HAP-1 (cell line): ENCODE data around the gene BAZ2A.
"Not testable (repeated sequence)": the region's sequence is repeated elsewhere in the genome, so short reads cannot be mapped to it uniquely, and the experiment has no call there.

Experiments
- DNase-seq, 2 experiments: peaks; one replicate each; pipeline ENCODE4 v3.0.0-alpha.2; 2016 to 2020; ENCODE audit warnings: low spot score in 2 of 2
- H3K27me3 ChIP-seq: fragments of 250-450 bp; sonication (Bioruptor Pico); 2 replicates; pipeline ENCODE4 v1.5.1; 2020; ENCODE audit warnings: low read depth, mild to moderate bottlenecking, moderate library complexity
- H3K36me3 ChIP-seq: fragments of 250-450 bp; sonication (Bioruptor Pico); replicated peaks from 2 replicates; pipeline ENCODE4 v1.5.1; 2020; ENCODE audit warnings: mild to moderate bottlenecking
- H3K4me1 ChIP-seq: fragments of 250-450 bp; sonication (Bioruptor Pico); 2 replicates; pipeline ENCODE4 v1.5.1; 2020; ENCODE audit warnings: mild to moderate bottlenecking
- H3K4me3 ChIP-seq: fragments of 250-450 bp; sonication (Bioruptor Pico); 2 replicates; pipeline ENCODE4 v1.5.1; 2020; ENCODE audit warnings: mild to moderate bottlenecking, moderate library complexity
- H3K9me3 ChIP-seq: fragments of 250-450 bp; sonication (Bioruptor Pico); 2 replicates; pipeline ENCODE4 v1.5.1; 2020; ENCODE audit warnings: mild to moderate bottlenecking, moderate library complexity
- in situ Hi-C: fragments of 300-500 bp; cut with MboI; formaldehyde crosslinking; loops from 3 replicates; pipeline ENCODE4 v1.14.3; 2020; ENCODE audit warnings: low sequenced_read_pairs, inconsistent platforms, mixed read lengths

Gene BAZ2A

DNA sequence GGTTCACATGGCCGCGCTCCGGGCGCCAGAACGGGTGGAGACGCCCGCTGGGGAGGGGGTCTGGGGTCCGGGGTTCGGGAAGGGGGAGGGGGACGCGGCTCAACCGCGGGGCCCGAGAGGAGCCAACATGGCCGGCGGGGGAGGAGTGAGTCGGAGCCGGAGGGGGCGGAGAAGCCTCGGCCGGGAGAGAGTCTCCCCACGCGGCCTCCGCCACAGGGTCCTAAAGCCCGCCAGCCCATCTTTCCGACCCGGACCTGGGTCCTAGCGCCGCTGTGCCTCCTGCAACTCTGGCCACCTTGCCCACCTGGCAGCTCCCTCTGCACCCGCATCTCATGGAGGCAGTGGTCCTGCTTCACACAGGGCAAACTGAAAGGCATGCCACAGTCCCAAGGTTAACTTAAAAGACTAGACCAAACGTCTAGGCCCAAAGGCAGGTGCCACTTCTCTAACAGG lies at the start of gene BAZ2A:
Gene BAZ2A, minus strand, starts transcription at position 147 of the 453 bp plus-strand sequence. CDS start 12,796 bp downstream, outside the sequence.
- peak within 1 kb of the TSS; percentile 95 for H3K4me3 ChIP-seq
- peak; percentile 80 to 91 for DNase-seq
- H3K9me3 ChIP-seq, result no peaks in the 10 kb centered on the region
- H3K4me1 ChIP-seq, result peaks cover 26% of the 10 kb centered on the region
- no peaks in the 10 kb centered on the region for H3K27me3 ChIP-seq
- in situ Hi-C loops, result no loop called here
- H3K36me3 ChIP-seq, result peaks cover 6% of the 10 kb centered on the region

DNA sequence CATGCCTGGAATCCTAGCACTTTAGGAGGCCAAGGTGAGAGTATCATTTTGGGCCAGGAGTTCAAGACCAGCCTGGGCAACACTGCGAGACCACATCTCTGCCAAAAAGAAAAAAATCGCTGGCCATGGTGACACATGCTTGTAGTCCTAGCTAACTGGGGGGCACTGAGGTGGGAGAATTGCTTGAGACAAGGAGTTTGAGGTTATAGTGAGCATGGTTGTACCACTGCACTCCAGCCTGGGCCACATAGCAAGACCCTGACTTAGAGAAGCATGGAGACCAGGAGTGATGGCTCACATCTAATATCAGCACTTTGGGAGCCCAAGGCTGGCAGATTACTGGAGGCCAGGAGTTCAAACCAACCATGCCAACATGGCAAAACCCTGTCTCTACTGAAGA lies 48.7 kb upstream of the BAZ2A start:
- Histone ChIP-seq H3K27me3 (no peaks in the 10 kb centered on the region), H3K4me3 (no peak overlapping the region), H3K9me3 (no peaks in the 10 kb centered on the region), H3K4me1 (peaks cover 31% of the 10 kb centered on the region), H3K36me3 (peaks cover 58% of the 10 kb centered on the region)
- in situ Hi-C loops, result no loop called here
- DNase-seq, result peak in 1 of 2 experiments; percentile 6

DNA sequence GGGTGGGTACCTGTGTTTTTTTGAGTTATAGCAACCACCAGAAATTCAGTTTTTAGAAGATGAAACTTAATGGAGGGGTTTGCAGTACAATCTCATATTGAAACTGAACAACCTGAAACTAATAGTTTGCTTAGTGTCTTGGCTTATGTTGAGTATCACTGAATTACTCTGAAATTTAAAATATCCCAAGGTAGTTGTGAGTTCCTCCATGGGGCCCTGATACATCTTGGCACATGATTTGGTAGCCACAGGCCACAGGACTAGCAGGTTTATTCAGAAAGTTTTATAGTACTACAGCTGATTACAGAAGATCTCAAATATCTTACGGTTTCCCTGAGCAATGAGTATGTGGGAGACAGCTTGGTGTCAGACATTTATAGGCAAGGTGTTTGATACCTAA lies 47.6 kb upstream of the BAZ2A start:
- DNase-seq, result peak in 1 of 2 experiments; percentile 4
- no peak overlapping the region for H3K4me3 ChIP-seq
- H3K4me1 ChIP-seq, result peaks cover 29% of the 10 kb centered on the region
- in situ Hi-C loops, result no loop called here
- H3K36me3 ChIP-seq, result peaks cover 59% of the 10 kb centered on the region
- no peaks in the 10 kb centered on the region for H3K27me3 ChIP-seq
- H3K9me3 ChIP-seq, result no peaks in the 10 kb centered on the region

DNA sequence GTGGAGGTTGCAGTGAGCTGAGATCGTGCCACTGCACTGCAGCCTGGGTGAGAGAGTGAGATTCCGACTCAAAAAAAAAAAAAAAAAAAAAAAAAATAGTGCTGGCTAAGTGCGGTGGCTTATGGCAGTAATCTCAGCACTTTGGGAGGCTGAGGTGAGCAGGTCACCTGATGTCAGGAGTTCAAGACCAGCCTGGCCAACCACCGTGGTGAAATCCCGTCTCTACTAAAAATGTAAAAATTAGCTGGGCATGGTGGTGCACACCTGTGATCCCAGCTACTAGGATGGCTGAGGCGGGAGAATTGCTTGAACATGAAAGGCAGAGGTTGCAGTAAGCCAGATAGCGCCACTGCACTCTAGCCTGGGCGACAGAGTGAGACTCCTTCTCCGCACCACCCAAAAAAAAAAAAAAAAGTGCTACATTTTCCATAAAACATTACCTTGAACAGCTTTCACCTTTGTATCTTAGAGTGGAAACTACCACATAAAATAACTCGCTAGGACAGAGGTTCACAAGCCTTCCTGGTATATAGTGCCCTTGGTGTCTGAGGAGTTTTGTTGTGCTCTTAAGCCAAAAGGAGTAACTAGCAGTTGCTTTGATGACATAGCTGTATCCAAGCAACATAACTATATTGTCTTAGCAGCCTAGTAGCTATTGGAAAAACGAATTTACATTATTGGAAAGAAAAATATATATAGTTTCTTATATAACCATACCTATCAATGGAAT lies 46.9 kb upstream of the BAZ2A start:
- Histone ChIP-seq H3K36me3 (peaks cover 59% of the 10 kb centered on the region), H3K4me1 (peaks cover 29% of the 10 kb centered on the region), H3K27me3 (no peaks in the 10 kb centered on the region), H3K4me3 (no peak overlapping the region), H3K9me3 (no peaks in the 10 kb centered on the region)
- in situ Hi-C loops, result no loop called here
- no peak for DNase-seq

DNA sequence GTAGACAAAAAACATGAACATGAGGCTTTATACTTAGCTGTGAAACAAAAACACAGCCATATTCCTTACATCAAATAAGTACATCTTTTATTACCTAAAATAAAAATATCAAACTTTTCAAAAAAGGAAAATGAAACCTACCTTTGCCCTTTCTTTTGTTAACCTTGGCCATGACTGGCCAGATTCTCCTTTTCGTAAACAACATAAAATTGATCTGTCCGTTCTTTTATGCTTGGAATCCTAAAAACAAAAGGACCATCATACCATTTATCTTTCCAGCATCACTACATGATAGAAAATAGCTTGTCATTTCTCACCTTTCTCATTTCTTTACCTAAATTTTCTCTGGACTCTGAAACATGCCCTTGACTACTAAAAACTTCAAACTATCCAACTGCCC lies 41.5 kb upstream of the BAZ2A start:
- no peaks in the 10 kb centered on the region for H3K9me3 ChIP-seq
- no peaks in the 10 kb centered on the region for H3K27me3 ChIP-seq
- H3K4me3 ChIP-seq, result no peak overlapping the region
- no peak for DNase-seq
- H3K36me3 ChIP-seq, result peaks cover 78% of the 10 kb centered on the region
- peaks cover 8% of the 10 kb centered on the region for H3K4me1 ChIP-seq
- in situ Hi-C loops, result no loop called here

DNA sequence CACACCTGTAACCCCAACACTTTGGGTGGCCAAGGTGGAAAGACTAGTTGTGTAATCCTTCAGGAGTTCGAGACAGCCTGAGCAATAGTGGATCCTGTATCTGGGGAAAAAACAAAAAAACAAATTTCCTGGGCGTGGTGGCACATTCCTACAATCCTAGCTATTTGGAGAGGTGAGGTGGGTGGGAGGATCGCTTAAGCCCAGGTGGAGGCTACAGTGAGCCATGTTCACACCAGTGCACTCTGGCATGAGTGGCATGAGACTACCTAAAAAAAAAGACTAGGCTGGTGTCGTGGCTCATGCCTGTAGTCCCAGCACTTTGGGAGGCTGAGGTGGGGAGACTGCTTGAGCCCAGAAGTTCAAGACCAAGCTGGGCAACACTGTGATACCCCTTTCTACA lies 40.7 kb upstream of the BAZ2A start:
- Histone ChIP-seq H3K9me3 (no peaks in the 10 kb centered on the region), H3K4me3 (no peak overlapping the region), H3K27me3 (no peaks in the 10 kb centered on the region), H3K4me1 (peaks cover 4% of the 10 kb centered on the region; the same call in 1 of the 2 replicates), H3K36me3 (peaks cover 80% of the 10 kb centered on the region)
- peak in 1 of 2 experiments; percentile 3 for DNase-seq
- in situ Hi-C loops, result no loop called here

DNA sequence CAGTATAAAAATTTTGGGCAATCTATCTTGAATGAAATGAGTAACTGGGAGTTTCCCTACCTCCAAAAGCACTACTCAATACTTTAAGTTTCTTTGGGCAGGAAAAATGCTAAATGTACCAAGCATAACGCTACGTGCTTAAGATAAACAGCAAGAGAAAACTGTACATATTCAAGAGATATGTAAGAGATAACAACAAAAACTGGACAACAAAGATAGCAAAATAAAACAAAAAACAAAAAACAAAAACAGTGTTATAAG lies 38.0 kb upstream of the BAZ2A start:
- no peak for DNase-seq
- H3K9me3 ChIP-seq, result no peaks in the 10 kb centered on the region
- H3K4me3 ChIP-seq, result no peak overlapping the region
- H3K27me3 ChIP-seq, result no peaks in the 10 kb centered on the region
- peaks cover 98% of the 10 kb centered on the region for H3K36me3 ChIP-seq
- peaks cover 4% of the 10 kb centered on the region; the same call in 1 of the 2 replicates for H3K4me1 ChIP-seq
- in situ Hi-C loops, result no loop called here

DNA sequence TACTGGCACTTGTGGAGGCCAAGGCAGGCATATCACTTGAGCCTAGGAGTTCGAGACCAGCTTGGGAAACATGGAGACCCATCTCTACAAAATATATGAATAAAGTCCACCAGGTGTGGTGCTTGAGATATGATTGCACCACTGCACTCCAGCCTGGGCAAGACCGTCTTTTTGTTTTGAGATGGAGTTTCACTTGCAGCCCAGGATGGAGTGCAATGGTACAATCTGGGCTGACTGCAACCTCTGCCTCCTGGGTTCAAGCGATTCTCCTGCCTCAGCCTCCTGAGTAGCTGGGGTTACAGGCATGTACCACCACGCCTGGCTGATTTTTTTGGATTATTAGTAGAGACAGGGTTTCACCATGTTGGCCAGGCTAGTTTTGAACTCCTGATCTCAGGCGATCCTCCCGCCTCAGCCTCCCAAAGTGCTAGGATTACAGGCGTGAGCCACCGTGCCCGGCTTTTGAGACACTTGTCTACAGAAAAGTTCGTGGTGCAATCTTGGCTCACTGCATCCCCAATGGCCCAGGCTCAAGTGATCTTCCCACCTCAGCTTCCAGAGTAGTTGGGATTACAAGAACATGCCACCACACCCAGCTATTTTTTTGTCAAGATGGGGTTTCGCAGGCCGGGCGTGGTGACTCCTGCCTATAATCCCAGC lies 32.0 kb upstream of the BAZ2A start:
- Histone ChIP-seq H3K9me3 (no peaks in the 10 kb centered on the region), H3K4me3 (no peak overlapping the region), H3K27me3 (no peaks in the 10 kb centered on the region), H3K36me3 (peaks cover 41% of the 10 kb centered on the region), H3K4me1 (no peaks in the 10 kb centered on the region)
- DNase-seq, result peak in 1 of 2 experiments; percentile 7
- in situ Hi-C loops, result no loop called here

DNA sequence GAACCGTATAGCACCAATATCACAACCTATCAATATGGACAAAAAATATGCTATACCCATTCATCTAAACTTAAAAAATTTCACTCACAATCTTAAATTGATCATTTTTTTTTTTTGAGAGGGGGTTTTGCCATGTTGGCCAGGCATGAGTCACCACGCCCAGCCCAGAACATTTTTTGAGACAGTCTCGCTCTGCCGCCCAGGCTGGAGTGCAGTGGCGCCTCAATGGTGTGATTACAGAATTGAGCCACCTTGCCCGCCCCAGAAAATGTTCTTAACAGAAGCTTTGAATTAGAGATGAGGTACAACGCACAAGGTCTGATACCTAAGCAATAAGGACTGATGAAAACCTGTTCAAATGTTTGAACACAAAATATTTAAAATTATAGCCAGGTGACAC lies 31.4 kb upstream of the BAZ2A start:
- in situ Hi-C loops, result no loop called here
- DNase-seq, result peak in 1 of 2 experiments; percentile 6
- no peaks in the 10 kb centered on the region for H3K27me3 ChIP-seq
- peaks cover 35% of the 10 kb centered on the region for H3K36me3 ChIP-seq
- H3K4me1 ChIP-seq, result no peaks in the 10 kb centered on the region
- H3K9me3 ChIP-seq, result no peaks in the 10 kb centered on the region
- H3K4me3 ChIP-seq, result no peak overlapping the region

DNA sequence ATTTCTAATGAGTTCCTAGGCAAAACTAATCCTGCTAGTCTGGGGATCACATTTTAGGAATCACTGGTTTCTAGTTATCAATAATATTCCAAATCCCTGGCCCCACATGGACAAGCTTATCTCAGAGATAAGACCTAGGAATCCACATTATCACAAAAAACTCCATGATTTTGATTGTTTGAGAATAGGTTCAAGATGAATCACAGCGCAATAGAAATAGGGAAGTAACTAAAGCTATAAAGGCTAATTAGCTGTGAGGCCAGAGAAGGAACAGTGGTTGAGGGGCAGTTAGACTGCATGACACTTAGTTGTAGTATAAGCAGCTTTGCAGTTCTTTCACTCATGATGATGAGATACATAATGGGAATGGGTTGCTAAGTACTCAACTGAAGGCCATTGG lies 28.8 kb upstream of the BAZ2A start:
- H3K4me1 ChIP-seq, result no peaks in the 10 kb centered on the region
- in situ Hi-C loops, result no loop called here
- H3K27me3 ChIP-seq, result no peaks in the 10 kb centered on the region
- H3K4me3 ChIP-seq, result no peak overlapping the region
- peaks cover 11% of the 10 kb centered on the region for H3K36me3 ChIP-seq
- H3K9me3 ChIP-seq, result peaks cover 6% of the 10 kb centered on the region
- DNase-seq, result no peak

DNA sequence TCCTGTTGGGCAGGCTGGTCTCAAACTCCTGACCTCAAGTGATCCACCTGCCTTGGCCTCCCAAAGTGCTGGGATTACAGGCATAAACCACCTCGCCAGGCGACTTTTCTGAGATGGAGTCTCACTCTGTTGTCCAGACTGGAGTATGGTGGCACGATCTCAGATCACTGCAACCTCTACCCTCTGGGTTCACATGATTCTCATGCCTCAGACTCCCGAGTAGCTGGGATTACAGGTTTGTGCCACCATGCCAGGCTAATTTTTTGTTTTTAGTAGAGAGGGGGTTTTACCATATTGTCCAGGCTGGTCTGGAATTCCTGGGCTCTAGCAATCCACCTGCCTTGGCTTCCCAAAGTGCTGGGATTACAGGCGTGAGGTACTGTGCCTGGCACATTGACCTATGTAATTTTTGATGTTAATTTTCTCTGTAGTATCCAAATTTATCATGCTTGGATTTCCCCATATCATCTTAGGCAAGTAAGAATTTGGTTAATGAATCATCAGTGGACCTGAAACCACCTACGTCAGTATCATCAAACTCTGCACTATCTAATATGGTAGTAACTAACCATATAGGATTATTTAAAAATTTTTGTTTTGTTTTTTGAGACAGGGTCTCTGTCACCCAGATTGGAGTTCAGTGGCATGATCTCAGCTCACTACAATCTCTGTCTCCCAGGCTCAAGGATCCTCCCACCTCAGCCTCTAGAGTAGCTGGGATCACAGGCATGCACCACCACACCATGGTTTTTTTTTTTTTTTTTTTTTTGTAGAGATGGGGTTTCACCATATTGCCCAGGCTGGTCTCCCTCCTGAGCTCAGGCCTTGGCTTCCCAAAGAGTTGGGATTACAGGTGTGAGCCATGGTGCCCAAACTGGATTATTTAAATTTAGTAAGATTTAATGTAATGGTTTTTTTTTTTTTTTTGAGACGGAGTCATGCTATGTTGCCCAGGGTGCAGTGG lies 27.6 kb upstream of the BAZ2A start:
- Histone ChIP-seq H3K4me3 (no peak overlapping the region), H3K27me3 (no peaks in the 10 kb centered on the region), H3K4me1 (no peaks in the 10 kb centered on the region), H3K36me3 (no peaks in the 10 kb centered on the region; the same call in 1 of the 2 replicates), H3K9me3 (peaks cover 7% of the 10 kb centered on the region)
- DNase-seq, result no peak
- in situ Hi-C loops, result no loop called here

DNA sequence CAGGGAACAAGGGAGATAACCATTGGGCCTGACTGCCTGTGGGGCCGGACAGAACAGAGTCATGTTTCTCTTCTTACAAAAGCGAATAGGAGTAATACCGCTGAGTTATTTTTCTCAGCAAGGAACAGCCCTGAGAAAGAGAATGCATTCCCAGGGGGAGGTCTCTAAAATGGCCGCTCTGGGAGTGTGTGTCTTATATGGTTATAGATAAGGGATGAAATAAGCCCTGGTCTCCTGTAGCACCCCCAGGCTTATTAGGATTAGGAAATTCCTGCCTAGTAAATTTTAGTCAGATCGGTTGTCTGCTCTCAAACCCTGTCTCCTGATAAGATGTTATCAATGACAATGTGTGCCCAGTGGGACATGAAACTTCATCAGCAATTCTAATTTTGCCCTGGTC lies 23.7 kb upstream of the BAZ2A start:
- not testable (repeated sequence) for DNase-seq, H3K4me1 ChIP-seq

DNA sequence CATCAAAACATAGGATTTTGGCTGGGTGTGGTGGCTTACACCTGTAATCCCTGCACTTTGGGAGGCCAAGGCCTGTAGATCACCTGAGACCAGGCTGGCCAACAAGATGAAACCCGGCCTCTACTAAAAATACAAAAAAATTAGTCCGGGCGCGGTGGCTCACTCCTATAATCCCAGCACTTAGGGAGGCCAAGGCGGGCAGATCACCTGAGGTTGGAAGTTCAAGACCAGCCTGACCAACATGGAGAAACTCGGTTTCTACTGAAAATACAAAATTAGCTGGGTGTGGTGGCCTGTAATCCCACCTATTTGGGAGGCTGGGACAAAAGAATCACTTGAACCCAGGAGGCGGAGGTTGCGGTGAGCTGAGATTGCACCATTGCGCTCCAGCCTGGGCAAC lies 17.9 kb upstream of the BAZ2A start:
- H3K9me3 ChIP-seq, in situ Hi-C loops, DNase-seq, H3K4me3 ChIP-seq, H3K27me3 ChIP-seq: not testable (repeated sequence)
- Histone ChIP-seq H3K4me1 (peaks cover 12% of the 10 kb centered on the region), H3K36me3 (peaks cover 27% of the 10 kb centered on the region)

More for the DNA sequence above, 23.7 kb upstream of the BAZ2A start:
- H3K27me3 ChIP-seq, H3K4me3 ChIP-seq, H3K36me3 ChIP-seq, H3K9me3 ChIP-seq, in situ Hi-C loops: not testable (repeated sequence)
